ENCODE data around the gene MGST3.

DNA sequence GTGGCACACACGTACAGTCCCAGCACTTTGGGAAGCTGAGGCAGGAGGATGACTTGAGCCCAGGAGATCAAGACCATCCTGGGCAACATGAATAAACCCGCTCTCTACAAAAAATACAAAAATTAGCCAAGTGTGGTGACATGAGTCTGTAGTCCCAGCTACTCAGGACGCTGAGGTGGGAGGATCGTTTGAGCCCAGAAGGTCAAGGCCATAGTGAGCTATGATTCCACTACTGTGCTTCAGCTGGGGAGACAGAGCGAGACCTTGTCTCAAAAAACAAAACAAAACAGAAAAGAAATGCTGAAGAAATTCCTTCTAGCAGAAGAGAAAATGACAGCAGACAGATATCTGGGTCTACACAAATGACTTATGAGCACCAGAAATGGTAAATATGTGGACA, 57.0 kb downstream of the MGST3 start:
- TF ChIP-seq, protein P1, sequence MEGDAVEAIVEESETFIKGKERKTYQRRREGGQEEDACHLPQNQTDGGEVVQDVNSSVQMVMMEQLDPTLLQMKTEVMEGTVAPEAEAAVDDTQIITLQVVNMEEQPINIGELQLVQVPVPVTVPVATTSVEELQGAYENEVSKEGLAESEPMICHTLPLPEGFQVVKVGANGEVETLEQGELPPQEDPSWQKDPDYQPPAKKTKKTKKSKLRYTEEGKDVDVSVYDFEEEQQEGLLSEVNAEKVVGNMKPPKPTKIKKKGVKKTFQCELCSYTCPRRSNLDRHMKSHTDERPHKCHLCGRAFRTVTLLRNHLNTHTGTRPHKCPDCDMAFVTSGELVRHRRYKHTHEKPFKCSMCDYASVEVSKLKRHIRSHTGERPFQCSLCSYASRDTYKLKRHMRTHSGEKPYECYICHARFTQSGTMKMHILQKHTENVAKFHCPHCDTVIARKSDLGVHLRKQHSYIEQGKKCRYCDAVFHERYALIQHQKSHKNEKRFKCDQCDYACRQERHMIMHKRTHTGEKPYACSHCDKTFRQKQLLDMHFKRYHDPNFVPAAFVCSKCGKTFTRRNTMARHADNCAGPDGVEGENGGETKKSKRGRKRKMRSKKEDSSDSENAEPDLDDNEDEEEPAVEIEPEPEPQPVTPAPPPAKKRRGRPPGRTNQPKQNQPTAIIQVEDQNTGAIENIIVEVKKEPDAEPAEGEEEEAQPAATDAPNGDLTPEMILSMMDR (IDR thresholded peaks at IDR 0.05) = no peak
- no peak for TF ChIP-seq EP300 (IDR thresholded peaks at IDR 0.05)

Measured in ovary (tissue), 3 donors.